T-helper 1 cell treated with Interleukin-12 subunit alpha and Interleukin-12 subunit beta and Interleukin-4 antibody, amounts not matched to agents 30 ng/mL and 1 ng/mL, for 36 hours (primary cell): ENCODE results near the gene CTBS. TPM values are rescaled to one million over a fixed set of nuclear protein-coding genes. Genes with fewer than 3 reads are reported as not detected.
"Not testable (repeated sequence)": the region's sequence is repeated elsewhere in the genome, so short reads cannot be mapped to it uniquely, and the experiment has no call there.

Source experiments
- intact Hi-C: fragments of 100-400 bp; cut with micrococcal nuclease; formaldehyde crosslinking; loops from one replicate; pipeline ENCODE4 v1.15.1; 2024
- total RNA-seq: library from RNA; stranded (reverse); gene quantifications from 2 replicates; pipeline ENCODE4 v1.2.3, GENCODE V29; 2022

CTBS gene
- 22.2 and 22.8 TPM in 2 replicates for total RNA-seq

GRCh38 chr1:84573967-84574842 is at the start of gene CTBS:
TSS of gene CTBS (minus strand) at chr1:84574440. CDS start at chr1:84574415, 25 bp downstream.
- intact Hi-C loops: loop anchor here (1.0 to 10.0 kb wide), 25 partner anchors 35 to 1823 kb away; partner anchors contain the start of genes BCL10, C1orf52, GNG5 and MCOLN2

- intact Hi-C loops: loop anchor here (1.0 to 10.0 kb wide), 10 partner anchors 68 to 717 kb away; partner anchors contain the start of gene TTLL7
Observed at GRCh38 chr1:84621553-84621952, 47.3 kb upstream of the CTBS start.

- intact Hi-C loops: loop anchor here (1.0 to 10.0 kb wide), 14 partner anchors 47 to 716 kb away; partner anchors contain the start of genes CTBS, GNG5, RPF1 and SPATA1
Observed at GRCh38 chr1:84620720-84621313, 46.6 kb upstream of the CTBS start.

GRCh38 chr1:84619383-84620102 is 45.3 kb upstream of the CTBS start:
- intact Hi-C loops: loop anchor here (1.0 to 10.0 kb wide), 10 partner anchors 45 to 715 kb away; partner anchors contain the start of genes CTBS, GNG5, RPF1 and SPATA1

GRCh38 chr1:84617349-84617748 is 43.1 kb upstream of the CTBS start:
- intact Hi-C loops: no loop called here

GRCh38 chr1:84615790-84616189 is 41.5 kb upstream of the CTBS start:
- intact Hi-C loops: no loop called here

GRCh38 chr1:84613887-84614286 is 39.6 kb upstream of the CTBS start:
- intact Hi-C loops: no loop called here

GRCh38 chr1:84613026-84613425 is 38.8 kb upstream of the CTBS start:
- intact Hi-C loops: no loop called here

- intact Hi-C loops: no loop called here
Observed at GRCh38 chr1:84611796-84612195, 37.6 kb upstream of the CTBS start.

- intact Hi-C loops: no loop called here
Observed at GRCh38 chr1:84611091-84611490, 36.9 kb upstream of the CTBS start.

- intact Hi-C loops: no loop called here
Observed at GRCh38 chr1:84606977-84607376, 32.7 kb upstream of the CTBS start.

GRCh38 chr1:84605157-84605556 is 30.9 kb upstream of the CTBS start:
- intact Hi-C loops: no loop called here

GRCh38 chr1:84603941-84604830 is 29.9 kb upstream of the CTBS start:
- intact Hi-C loops: no loop called here

GRCh38 chr1:84603223-84603622 is 29.0 kb upstream of the CTBS start:
- intact Hi-C loops: no loop called here

- intact Hi-C loops: no loop called here
Observed at GRCh38 chr1:84600796-84601195, 26.6 kb upstream of the CTBS start.

- intact Hi-C loops: no loop called here
Observed at GRCh38 chr1:84598846-84599741, 24.9 kb upstream of the CTBS start.

- intact Hi-C loops: no loop called here
Observed at GRCh38 chr1:84598418-84598817, 24.2 kb upstream of the CTBS start.

GRCh38 chr1:84597011-84597410 is 22.8 kb upstream of the CTBS start:
- intact Hi-C loops: no loop called here

- intact Hi-C loops: not testable (repeated sequence)
Observed at GRCh38 chr1:84594959-84595358, 20.7 kb upstream of the CTBS start.

- intact Hi-C loops: no loop called here
Observed at GRCh38 chr1:84587099-84587498, 12.9 kb upstream of the CTBS start.
